ENCODE measurements around the gene TYR.
"Not testable (repeated sequence)": the region's sequence is repeated elsewhere in the genome, so short reads cannot be mapped to it uniquely, and the experiment has no call there.

Gene TYR

GRCh38 chr11:89177691-89178231 is at the start of gene TYR:
TYR (plus strand) TSS chr11:89177875; CDS start chr11:89177954, 79 bp downstream.
- DNase-seq (ENCODE audit: low spot score) = no peak

- no peak for DNase-seq (ENCODE audit: low spot score)
Observed at GRCh38 chr11:89136606-89137005, 41.1 kb upstream of the TYR start.

GRCh38 chr11:89147229-89147628 is 30.4 kb upstream of the TYR start:
- DNase-seq (ENCODE audit: low spot score) = peak; percentile 2

GRCh38 chr11:89159974-89160373 is 17.7 kb upstream of the TYR start:
- DNase-seq (ENCODE audit: low spot score) = no peak

GRCh38 chr11:89161949-89162348 is 15.7 kb upstream of the TYR start:
- DNase-seq (ENCODE audit: low spot score) = no peak

GRCh38 chr11:89163686-89164085 is 14.0 kb upstream of the TYR start:
- no peak for DNase-seq (ENCODE audit: low spot score)

- DNase-seq (ENCODE audit: low spot score) = no peak
Observed at GRCh38 chr11:89168396-89168795, 9.3 kb upstream of the TYR start.

GRCh38 chr11:89175796-89176195 is 1.9 kb upstream of the TYR start:
- peak; percentile 20 for DNase-seq (ENCODE audit: low spot score)

- DNase-seq (ENCODE audit: low spot score) = no peak
Observed at GRCh38 chr11:89176938-89177337, 737 bp upstream of the TYR start.

GRCh38 chr11:89181111-89181510 is 3.4 kb downstream of the TYR start:
- no peak for DNase-seq (ENCODE audit: low spot score)

- peak; percentile 32 for DNase-seq (ENCODE audit: low spot score)
Observed at GRCh38 chr11:89182773-89183518, 5.3 kb downstream of the TYR start.

GRCh38 chr11:89184021-89184420 is 6.3 kb downstream of the TYR start:
- DNase-seq (ENCODE audit: low spot score) = peak; percentile 3

GRCh38 chr11:89189776-89190175 is 12.1 kb downstream of the TYR start:
- no peak for DNase-seq (ENCODE audit: low spot score)

- DNase-seq (ENCODE audit: low spot score) = no peak
Observed at GRCh38 chr11:89201138-89201537, 23.5 kb downstream of the TYR start.

- DNase-seq (ENCODE audit: low spot score) = no peak
Observed at GRCh38 chr11:89203814-89204213, 26.1 kb downstream of the TYR start.

GRCh38 chr11:89205378-89205777 is 27.7 kb downstream of the TYR start:
- DNase-seq (ENCODE audit: low spot score) = no peak

- DNase-seq (ENCODE audit: low spot score) = no peak
Observed at GRCh38 chr11:89220684-89221339, 43.1 kb downstream of the TYR start.

- no peak for DNase-seq (ENCODE audit: low spot score)
Observed at GRCh38 chr11:89235083-89235482, 57.4 kb downstream of the TYR start.

- no peak for DNase-seq (ENCODE audit: low spot score)
Observed at GRCh38 chr11:89235976-89236375, 58.3 kb downstream of the TYR start.

GRCh38 chr11:89247007-89247406 is 69.3 kb downstream of the TYR start:
- DNase-seq (ENCODE audit: low spot score) = not testable (repeated sequence)

- no peak for DNase-seq (ENCODE audit: low spot score)
Observed at GRCh38 chr11:89249196-89249595, 71.5 kb downstream of the TYR start.

- not testable (repeated sequence) for DNase-seq (ENCODE audit: low spot score)
Observed at GRCh38 chr11:89261483-89261882, 83.8 kb downstream of the TYR start.

GRCh38 chr11:89267660-89268302 is 90.1 kb downstream of the TYR start:
- no peak for DNase-seq (ENCODE audit: low spot score)
